HEK293 (cell line): Measurements from ENCODE around the gene TEX30.

Experiments used
- CTCF ChIA-PET: fragments of 350-600 bp; formaldehyde crosslinking; extraction: SDS; loops from one replicate; lab custom pipeline; 2021; ENCODE audit warnings: antibody characterized with exemption; lab: Yijun Ruan, JAX
- POLR2A ChIA-PET: fragments of 300-600 bp; formaldehyde crosslinking; extraction: SDS; loops from one replicate; lab custom pipeline; 2020; ENCODE audit warnings: antibody characterized with exemption, inconsistent platforms; lab: Yijun Ruan, JAX
- H3K27ac ChIP-seq: fragments of 200-500 bp; sonication (Bioruptor generic); 2 replicates; pipeline ENCODE4 v1.5.1; 2014; ENCODE audit warnings: low read depth, low read length, control low read depth, inconsistent platforms; ENCODE audit errors: extremely low read depth
- H3K36me3 ChIP-seq, 2 experiments: fragments of 200-500 bp in 1 of 2; sonication (Bioruptor generic) in 1 of 2; 1 replicate in 1 of 2; 2 replicates in 1 of 2; pipeline ENCODE4 v1.5.1; 2014 to 2017; ENCODE audit warnings: inconsistent platforms in 2 of 2, low read length in 2 of 2; ENCODE audit not compliant: control insufficient read depth in 2 of 2, insufficient read depth in 1 of 2
- H3K4me1 ChIP-seq: fragments of 200-500 bp; sonication (Bioruptor generic); 2 replicates; pipeline ENCODE4 v1.5.1; 2014; ENCODE audit warnings: mild to moderate bottlenecking, low read length, inconsistent platforms; ENCODE audit not compliant: control insufficient read depth, insufficient read depth
- H3K4me3 ChIP-seq: 2 replicates; pipeline ENCODE4 v1.5.1; 2011; ENCODE audit warnings: low read depth, mild to moderate bottlenecking, control low read depth, low read length, moderate library complexity
- H3K9me3 ChIP-seq: fragments of 200-500 bp; sonication (Bioruptor generic); 2 replicates; pipeline ENCODE4 v1.5.1; 2014; ENCODE audit warnings: low read depth, low read length, inconsistent platforms; ENCODE audit not compliant: control insufficient read depth, insufficient read depth
- CTCF ChIP-seq: fragments of 450-650 bp; formaldehyde crosslinking; IDR thresholded peaks from 2 replicates; pipeline ENCODE4 v1.5.1; 2016; ENCODE audit warnings: missing biosample characterization, missing genetic modification characterization
- ELK4 ChIP-seq: IDR thresholded peaks from 2 replicates; pipeline ENCODE4 v1.6.1; 2011; ENCODE audit warnings: mild to moderate bottlenecking, low read depth, low read length, borderline replicate concordance
- GLIS1 ChIP-seq: fragments of 450-650 bp; formaldehyde crosslinking; IDR thresholded peaks from 2 replicates; pipeline ENCODE4 v1.5.1; 2016; ENCODE audit warnings: missing biosample characterization, missing genetic modification characterization
- INSM2 ChIP-seq: fragments of 450-650 bp; formaldehyde crosslinking; IDR thresholded peaks from 2 replicates; pipeline ENCODE4 v1.5.1; 2016; ENCODE audit warnings: missing biosample characterization, missing genetic modification characterization
- KLF8 ChIP-seq: fragments of 450-650 bp; formaldehyde crosslinking; IDR thresholded peaks from 2 replicates; pipeline ENCODE4 v1.5.1; 2016; ENCODE audit warnings: missing biosample characterization, missing genetic modification characterization
- SP7 ChIP-seq: fragments of 450-650 bp; formaldehyde crosslinking; IDR thresholded peaks from 2 replicates; pipeline ENCODE4 v1.5.1; 2016; ENCODE audit warnings: missing biosample characterization, missing genetic modification characterization
- TRIM28 ChIP-seq: IDR thresholded peaks from 2 replicates; pipeline ENCODE4 v1.6.1; 2011; ENCODE audit warnings: low read length, control low read depth, borderline replicate concordance
- YY2 ChIP-seq: fragments of 450-650 bp; formaldehyde crosslinking; IDR thresholded peaks from 2 replicates; pipeline ENCODE4 v1.5.1; 2016; ENCODE audit warnings: missing biosample characterization, missing genetic modification characterization
- ZNF174 ChIP-seq: fragments of 450-650 bp; formaldehyde crosslinking; IDR thresholded peaks from 2 replicates; pipeline ENCODE4 v1.5.0; 2017; ENCODE audit warnings: missing biosample characterization, mild to moderate bottlenecking, missing genetic modification characterization
- ZNF202 ChIP-seq: fragments of 450-650 bp; formaldehyde crosslinking; IDR thresholded peaks from 2 replicates; pipeline ENCODE4 v1.5.1; 2016; ENCODE audit warnings: missing biosample characterization, missing genetic modification characterization, borderline replicate concordance
- ZNF248 ChIP-seq: fragments of 450-650 bp; formaldehyde crosslinking; IDR thresholded peaks from 2 replicates; pipeline ENCODE4 v1.5.1; 2017; ENCODE audit warnings: missing biosample characterization, missing genetic modification characterization
- ZNF266 ChIP-seq: fragments of 450-650 bp; formaldehyde crosslinking; IDR thresholded peaks from 2 replicates; pipeline ENCODE4 v1.5.1; 2016; ENCODE audit warnings: missing biosample characterization, missing genetic modification characterization, low read depth
- ZNF341 ChIP-seq: fragments of 450-650 bp; formaldehyde crosslinking; IDR thresholded peaks from 2 replicates; pipeline ENCODE4; 2016; ENCODE audit warnings: low read depth, missing biosample characterization, missing genetic modification characterization
- ZNF350 ChIP-seq: fragments of 450-650 bp; formaldehyde crosslinking; IDR thresholded peaks from 2 replicates; pipeline ENCODE4 v1.5.0; 2017; ENCODE audit warnings: missing biosample characterization, mild to moderate bottlenecking, missing genetic modification characterization
- ZNF366 ChIP-seq: fragments of 450-650 bp; formaldehyde crosslinking; conservative IDR thresholded peaks from 2 replicates; pipeline ENCODE4 v1.5.1; 2016; ENCODE audit warnings: missing biosample characterization, missing genetic modification characterization
- ZNF555 ChIP-seq: fragments of 450-650 bp; formaldehyde crosslinking; conservative IDR thresholded peaks from 2 replicates; pipeline ENCODE4 v1.5.1; 2017; ENCODE audit warnings: missing biosample characterization, mild to moderate bottlenecking, missing genetic modification characterization, inconsistent platforms
- ZNF560 ChIP-seq: fragments of 450-650 bp; formaldehyde crosslinking; IDR thresholded peaks from 2 replicates; pipeline ENCODE4 v1.5.1; 2017; ENCODE audit warnings: missing biosample characterization, missing genetic modification characterization, borderline replicate concordance
- ZNF621 ChIP-seq: fragments of 450-650 bp; formaldehyde crosslinking; IDR thresholded peaks from 2 replicates; pipeline ENCODE4 v1.5.1; 2017; ENCODE audit warnings: missing biosample characterization, missing genetic modification characterization
- ZNF837 ChIP-seq: fragments of 450-650 bp; formaldehyde crosslinking; IDR thresholded peaks from 2 replicates; pipeline ENCODE4 v1.5.1; 2016; ENCODE audit warnings: missing biosample characterization, missing genetic modification characterization

Gene TEX30

GRCh38 chr13:102792396-102792795, 18.8 kb upstream of the TEX30 start:
- Histone ChIP-seq H3K4me1 (no peaks in the 10 kb centered on the region), H3K9me3 (no peaks in the 10 kb centered on the region), H3K4me3 (no peak overlapping the region), H3K27ac (no peak overlapping the region), H3K36me3 (peaks cover 20 to 59% of the 10 kb centered on the region in 2 experiments)
- POLR2A ChIA-PET, result no interaction called here
- CTCF ChIA-PET, result no interaction called here
- TF ChIP-seq INSM2 (tag by site-specific recombination), result no peak
- no peak for TF ChIP-seq CTCF (tag by site-specific recombination)
- no peak for TF ChIP-seq ZNF202 (tag by site-specific recombination)
- TF ChIP-seq YY2, result no peak
- TF ChIP-seq ZNF560 (tag by site-specific recombination), result no peak
- TF ChIP-seq ZNF350 (tag by site-specific recombination), result no peak
- no peak for TF ChIP-seq ZNF366 (tag by site-specific recombination)

GRCh38 chr13:102788683-102789082, 15.1 kb upstream of the TEX30 start:
- peaks cover 21 to 86% of the 10 kb centered on the region in 2 experiments for H3K36me3 ChIP-seq
- H3K4me3 ChIP-seq, result no peak overlapping the region
- H3K4me1 ChIP-seq, result no peaks in the 10 kb centered on the region
- TF ChIP-seq ELK4 (no peak), ZNF341 (tag by site-specific recombination) (no peak), TRIM28 (no peak), ZNF266 (tag by site-specific recombination) (no peak), KLF8 (no peak), ZNF555 (tag by site-specific recombination) (no peak), ZNF248 (no peak), SP7 (tag by site-specific recombination) (no peak), CTCF (tag by site-specific recombination) (no peak), ZNF621 (no peak), ZNF174 (tag by site-specific recombination) (no peak), ZNF837 (tag by site-specific recombination) (no peak), GLIS1 (tag by site-specific recombination) (no peak)
- CTCF ChIA-PET, result interaction anchor here (1.0 kb wide), 1 partner anchor 205 kb away, joined by 3 read pairs; no protein-coding TSS in a partner anchor
- H3K27ac ChIP-seq, result no peak overlapping the region
- no peaks in the 10 kb centered on the region for H3K9me3 ChIP-seq
- POLR2A ChIA-PET, result no interaction called here
